Activated effector memory CD4-positive, alpha-beta T cell treated with Interleukin-2 at 50 U/mL for 16 hours (primary cell): Measurements from ENCODE around the gene WWOX.

Source experiments
- DNase-seq: peaks from one replicate; pipeline ENCODE4 v3.0.0-alpha.2; 2020

The WWOX gene

GRCh38 chr16:79139799-79140198, 1040.3 kb downstream of the WWOX start:
- DNase-seq = no peak

- DNase-seq = no peak
Observed at GRCh38 chr16:79143026-79143425, 1043.6 kb downstream of the WWOX start.

- no peak for DNase-seq
Observed at GRCh38 chr16:79150151-79150550, 1050.7 kb downstream of the WWOX start.

GRCh38 chr16:79150632-79151310, 1051.3 kb downstream of the WWOX start:
- DNase-seq = no peak

- DNase-seq = no peak
Observed at GRCh38 chr16:79154086-79154485, 1054.6 kb downstream of the WWOX start.

- no peak for DNase-seq
Observed at GRCh38 chr16:79155471-79155870, 1056.0 kb downstream of the WWOX start.

GRCh38 chr16:79155904-79156303, 1056.5 kb downstream of the WWOX start:
- DNase-seq = no peak

- no peak for DNase-seq
Observed at GRCh38 chr16:79156761-79157160, 1057.3 kb downstream of the WWOX start.

- no peak for DNase-seq
Observed at GRCh38 chr16:79158337-79158736, 1058.9 kb downstream of the WWOX start.

GRCh38 chr16:79159261-79160049, 1060.0 kb downstream of the WWOX start:
- DNase-seq = no peak

- DNase-seq = no peak
Observed at GRCh38 chr16:79162977-79163376, 1063.5 kb downstream of the WWOX start.

GRCh38 chr16:79163691-79164387, 1064.4 kb downstream of the WWOX start:
- no peak for DNase-seq

- no peak for DNase-seq
Observed at GRCh38 chr16:79164388-79164995, 1065.0 kb downstream of the WWOX start.

- no peak for DNase-seq
Observed at GRCh38 chr16:79165079-79165478, 1065.6 kb downstream of the WWOX start.

GRCh38 chr16:79165506-79165905, 1066.1 kb downstream of the WWOX start:
- DNase-seq = no peak

GRCh38 chr16:79167893-79168292, 1068.4 kb downstream of the WWOX start:
- DNase-seq = no peak

- DNase-seq = no peak
Observed at GRCh38 chr16:79168321-79168720, 1068.9 kb downstream of the WWOX start.

- no peak for DNase-seq
Observed at GRCh38 chr16:79169239-79169638, 1069.8 kb downstream of the WWOX start.

GRCh38 chr16:79170555-79171246, 1071.2 kb downstream of the WWOX start:
- DNase-seq = no peak

GRCh38 chr16:79171504-79171903, 1072.0 kb downstream of the WWOX start:
- no peak for DNase-seq

GRCh38 chr16:79171931-79172705, 1072.7 kb downstream of the WWOX start:
- DNase-seq = no peak

GRCh38 chr16:79172976-79173500, 1073.6 kb downstream of the WWOX start:
- no peak for DNase-seq
